Measurements from ENCODE around the gene ELAPOR1.

The ELAPOR1 gene

DNA sequence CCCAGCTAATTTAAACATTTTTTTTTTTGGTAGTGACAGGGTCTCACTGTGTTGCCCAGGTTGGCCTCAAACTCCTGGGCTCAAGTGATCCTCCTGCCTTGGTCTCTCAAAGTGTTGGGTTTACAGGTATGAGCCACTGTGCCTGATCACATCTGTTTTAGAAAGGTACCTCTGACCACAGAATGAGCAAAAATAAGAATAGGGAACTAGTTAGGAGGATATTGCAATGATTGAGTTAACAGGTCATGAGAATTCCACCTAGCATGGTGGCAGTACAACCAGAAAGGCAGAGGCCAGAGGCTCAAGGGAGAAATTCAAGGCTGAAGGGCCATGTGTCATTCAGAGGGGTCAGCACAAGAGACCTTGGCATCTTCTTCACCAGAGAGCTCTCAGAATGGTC, 49.6 kb downstream of the ELAPOR1 start:
- DNase-seq (ENCODE audit: low read depth, low spot score) = no peak
- no peak overlapping the region for H3K4me3 ChIP-seq (ENCODE audit: low read depth, low read length)
- in situ Hi-C loops (cut with HindIII; ENCODE audit: low sequenced_read_pairs) = no loop called here
- TF ChIP-seq, protein P1, sequence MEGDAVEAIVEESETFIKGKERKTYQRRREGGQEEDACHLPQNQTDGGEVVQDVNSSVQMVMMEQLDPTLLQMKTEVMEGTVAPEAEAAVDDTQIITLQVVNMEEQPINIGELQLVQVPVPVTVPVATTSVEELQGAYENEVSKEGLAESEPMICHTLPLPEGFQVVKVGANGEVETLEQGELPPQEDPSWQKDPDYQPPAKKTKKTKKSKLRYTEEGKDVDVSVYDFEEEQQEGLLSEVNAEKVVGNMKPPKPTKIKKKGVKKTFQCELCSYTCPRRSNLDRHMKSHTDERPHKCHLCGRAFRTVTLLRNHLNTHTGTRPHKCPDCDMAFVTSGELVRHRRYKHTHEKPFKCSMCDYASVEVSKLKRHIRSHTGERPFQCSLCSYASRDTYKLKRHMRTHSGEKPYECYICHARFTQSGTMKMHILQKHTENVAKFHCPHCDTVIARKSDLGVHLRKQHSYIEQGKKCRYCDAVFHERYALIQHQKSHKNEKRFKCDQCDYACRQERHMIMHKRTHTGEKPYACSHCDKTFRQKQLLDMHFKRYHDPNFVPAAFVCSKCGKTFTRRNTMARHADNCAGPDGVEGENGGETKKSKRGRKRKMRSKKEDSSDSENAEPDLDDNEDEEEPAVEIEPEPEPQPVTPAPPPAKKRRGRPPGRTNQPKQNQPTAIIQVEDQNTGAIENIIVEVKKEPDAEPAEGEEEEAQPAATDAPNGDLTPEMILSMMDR (IDR thresholded peaks at IDR 0.05; ENCODE audit: low read depth, low read length) = no peak

Data from astrocyte of the spinal cord (primary cell).